Measurements from ENCODE around the gene MRPL58.

GRCh38 chr17:75019710-75020109 lies 7.2 kb downstream of the MRPL58 start:
- TF ChIP-seq CTCF (conservative IDR thresholded peaks at IDR 0.05) (no peak), ZFX (IDR thresholded peaks at IDR 0.05) (no peak)
